H1 (cell line): ENCODE data around the gene AGFG1. TPM values are rescaled to one million over a fixed set of nuclear protein-coding genes. Genes with fewer than 3 reads are reported as not detected.

Experiments used
- CTCF ChIA-PET: fragments of 300-600 bp; sonication (Branson Sonifier 250); formaldehyde crosslinking; loops from one replicate; lab custom pipeline; 2021; ENCODE audit not compliant: partially characterized antibody; lab: Charles Lee
- POLR2A ChIA-PET: fragments of 300-600 bp; sonication (Branson Sonifier 250); formaldehyde crosslinking; loops from one replicate; lab custom pipeline; 2021; ENCODE audit warnings: inconsistent platforms; ENCODE audit not compliant: partially characterized antibody; lab: Charles Lee
- DNase-seq, 2 experiments: peaks; one replicate each; pipeline versions ENCODE4 v3.0.0 to v3.0.0-alpha.2; 2010 to 2022; ENCODE audit warnings: low spot score in 2 of 2, low read depth in 1 of 2, mixed read lengths in 1 of 2
- FAIRE-seq: peaks from 2 replicates; lab custom pipeline; 2011; peaks lifted over from hg19 to GRCh38; lab: Jason Lieb, UNC
- H2AFZ ChIP-seq: 2 replicates; pipeline ENCODE4 v1.8.1; 2012; ENCODE audit warnings: low read length, inconsistent platforms
- H2AK5ac ChIP-seq: 2 replicates; pipeline ENCODE4 v1.6.1; 2013; ENCODE audit warnings: low read depth, low read length
- H2BK120ac ChIP-seq: replicated peaks from 2 replicates; pipeline ENCODE3; 2013; ENCODE audit warnings: low read depth, low read length, inconsistent platforms
- H2BK12ac ChIP-seq: 2 replicates; pipeline ENCODE4 v1.6.1; 2013; ENCODE audit warnings: low read depth, low read length
- H2BK15ac ChIP-seq: 2 replicates; pipeline ENCODE4 v1.6.1; 2013; ENCODE audit warnings: low read length
- H2BK20ac ChIP-seq: 2 replicates; pipeline ENCODE4 v1.6.1; 2013; ENCODE audit warnings: low read length
- H2BK5ac ChIP-seq: 2 replicates; pipeline ENCODE4 v1.6.1; 2013; ENCODE audit warnings: low read depth, low read length
- H3K14ac ChIP-seq: 2 replicates; pipeline ENCODE4 v1.6.1; 2013; ENCODE audit warnings: inconsistent platforms; ENCODE audit not compliant: insufficient read length
- H3K18ac ChIP-seq: 2 replicates; pipeline ENCODE4 v1.6.1; 2013; ENCODE audit warnings: low read length; ENCODE audit errors: extremely low read depth
- H3K23ac ChIP-seq: 2 replicates; pipeline ENCODE4 v1.6.1; 2013; ENCODE audit warnings: inconsistent platforms; ENCODE audit not compliant: insufficient read length
- H3K23me2 ChIP-seq: 2 replicates; pipeline ENCODE4 v1.6.1; 2013; ENCODE audit warnings: low read depth, low read length
- H3K27ac ChIP-seq: 2 replicates; pipeline ENCODE4 v1.6.1; 2011; ENCODE audit warnings: low read depth, low read length, inconsistent platforms
- H3K27me3 ChIP-seq, 4 experiments: replicated peaks in 1 of 4; 1 replicate in 1 of 4; 2 replicates in 3 of 4; pipeline versions ENCODE4 v1.6.1 to v1.8.1; 2011 to 2013; ENCODE audit warnings: low read length in 3 of 4, mild to moderate bottlenecking in 3 of 4, inconsistent platforms in 2 of 4, mixed read lengths in 2 of 4, moderate library complexity in 1 of 4; ENCODE audit not compliant: control insufficient read depth in 3 of 4, insufficient read depth in 3 of 4; ENCODE audit errors: extremely low read depth in 1 of 4
- H3K36me3 ChIP-seq, 4 experiments: 2 replicates each; pipeline versions ENCODE4 v1.6.1 to v1.8.1; 2011 to 2013; ENCODE audit warnings: mild to moderate bottlenecking in 4 of 4, low read length in 3 of 4, moderate library complexity in 2 of 4, control low read depth in 1 of 4, inconsistent platforms in 1 of 4; ENCODE audit not compliant: insufficient read depth in 4 of 4, control insufficient read depth in 2 of 4
- H3K4ac ChIP-seq: replicated peaks from 2 replicates; pipeline ENCODE3; 2013; ENCODE audit warnings: low read length, low read depth, mixed read lengths, inconsistent platforms; ENCODE audit not compliant: insufficient read length
- H3K4me1 ChIP-seq, 4 experiments: replicated peaks in 1 of 4; 1 replicate in 1 of 4; 2 replicates in 3 of 4; pipeline versions ENCODE4 v1.6.1 to v1.8.1; 2011 to 2013; ENCODE audit warnings: low read length in 3 of 4, inconsistent platforms in 2 of 4, mixed read lengths in 1 of 4; ENCODE audit not compliant: insufficient read depth in 4 of 4, control insufficient read depth in 3 of 4
- H3K4me2 ChIP-seq, 2 experiments: 2 replicates each; pipeline versions ENCODE4 v1.6.1 to v1.8.1; 2011 to 2013; ENCODE audit warnings: low read depth in 2 of 2, low read length in 2 of 2, control low read depth in 1 of 2, inconsistent platforms in 1 of 2, mild to moderate bottlenecking in 1 of 2; ENCODE audit not compliant: insufficient read depth in 1 of 2
- H3K4me3 ChIP-seq, 4 experiments: fragments of 200-600, 300-600 bp in 1 of 4; sonication (generic), shearing (Covaris generic), sonication (Bioruptor Twin) in 1 of 4; 2 replicates each; pipeline versions ENCODE4 v1.5.1 to v1.8.1; 2011 to 2016; ENCODE audit warnings: low read length in 4 of 4, low read depth in 3 of 4, control low read depth in 2 of 4, inconsistent platforms in 2 of 4, mild to moderate bottlenecking in 2 of 4, mixed read lengths in 1 of 4, moderate library complexity in 1 of 4; ENCODE audit not compliant: insufficient read depth in 2 of 4; ENCODE audit errors: extremely low read depth in 1 of 4
- H3K56ac ChIP-seq: replicated peaks from 2 replicates; pipeline ENCODE3; 2013; ENCODE audit warnings: low read depth, mild to moderate bottlenecking, mixed read lengths, low read length, inconsistent platforms; ENCODE audit not compliant: insufficient read length
- H3K79me1 ChIP-seq: 2 replicates; pipeline ENCODE4 v1.6.1; 2013; ENCODE audit warnings: low read depth, low read length, control low read depth
- H3K79me2 ChIP-seq, 2 experiments: 2 replicates each; pipeline versions ENCODE4 v1.6.1 to v1.8.1; 2012 to 2013; ENCODE audit warnings: low read length in 2 of 2, mild to moderate bottlenecking in 2 of 2, inconsistent platforms in 1 of 2; ENCODE audit not compliant: insufficient read depth in 2 of 2, control insufficient read depth in 1 of 2
- H3K9ac ChIP-seq, 4 experiments: replicated peaks in 1 of 4; 1 replicate in 1 of 4; 2 replicates in 3 of 4; pipeline versions ENCODE4 v1.6.1 to v1.8.1; 2011 to 2013; ENCODE audit warnings: low read depth in 3 of 4, low read length in 3 of 4, control low read depth in 2 of 4, mild to moderate bottlenecking in 2 of 4, moderate library complexity in 2 of 4, inconsistent platforms in 1 of 4; ENCODE audit errors: extremely low read depth in 1 of 4
- H3K9me3 ChIP-seq, 2 experiments: 2 replicates each; pipeline versions ENCODE4 v1.6.1 to v1.8.1; 2012 to 2013; ENCODE audit warnings: mild to moderate bottlenecking in 2 of 2, moderate library complexity in 2 of 2, control low read depth in 1 of 2, inconsistent platforms in 1 of 2, low read depth in 1 of 2, low read length in 1 of 2, mixed read lengths in 1 of 2; ENCODE audit not compliant: insufficient read depth in 2 of 2
- H4K20me1 ChIP-seq, 2 experiments: replicated peaks in 1 of 2; 2 replicates each; pipeline versions ENCODE3 to v1.8.1; 2011 to 2013; ENCODE audit warnings: inconsistent platforms in 2 of 2, low read length in 2 of 2, mild to moderate bottlenecking in 1 of 2; ENCODE audit not compliant: insufficient read depth in 2 of 2, control insufficient read depth in 1 of 2
- H4K5ac ChIP-seq: 2 replicates; pipeline ENCODE4 v1.6.1; 2013; ENCODE audit warnings: low read length, low read depth, mixed read lengths, inconsistent platforms; ENCODE audit not compliant: insufficient read length
- H4K8ac ChIP-seq: 2 replicates; pipeline ENCODE4 v1.8.0; 2013; ENCODE audit warnings: mild to moderate bottlenecking, moderate library complexity, low read length, inconsistent platforms; ENCODE audit not compliant: insufficient read depth; ENCODE audit errors: extremely low read depth
- H4K91ac ChIP-seq: replicated peaks from 2 replicates; pipeline ENCODE3; 2013; ENCODE audit warnings: low read length, mixed read lengths, inconsistent platforms; ENCODE audit not compliant: insufficient read length
- TBP ChIP-seq: IDR thresholded peaks from 2 replicates; pipeline ENCODE4 v1.6.1; 2011; ENCODE audit warnings: low read depth, low read length, improper control_type of control experiment
- WGBS, 2 experiments: shearing (Covaris generic) in 1 of 2; methylation state at CpG; one replicate each; pipeline versions ENCODE4 v1.1.6 to v1.1.7; 2013 to 2015; ENCODE audit warnings: low lambda C conversion rate in 2 of 2, mixed read lengths in 2 of 2, inconsistent platforms in 1 of 2, low coverage in 1 of 2, missing lambda C conversion rate in 1 of 2; ENCODE audit not compliant: insufficient replicate concordance in 2 of 2, insufficient coverage in 1 of 2, insufficient read length in 1 of 2; ENCODE audit errors: extremely low coverage in 1 of 2, missing lambda C conversion rate in 1 of 2; 5-methylcytosine and 5-hydroxymethylcytosine counted together
- polyA plus RNA-seq, 7 experiments: library from polyadenylated mRNA; depleted of rRNA in 3 of 7; stranded (reverse) in 5 of 7; unstranded in 2 of 7; fragments of >200 nt in 5 of 7; fragments of 200-250 nt in 2 of 7; gene quantifications; 1 replicate in 5 of 7; 2 replicates in 1 of 7; 4 replicates in 1 of 7; pipeline versions ENCODE4 v1.2.1 to v1.2.3, GENCODE V29; 2011 to 2013; ENCODE audit warnings: missing spikeins in 2 of 7, mixed read lengths in 2 of 7
- total RNA-seq: library from RNA; stranded (reverse); fragmentation: NEBNext Ultra II Directional; extraction: Animal tissue kit (Norgen Biotek cat#: 25700); gene quantifications from 2 replicates; pipeline ENCODE4 v1.2.1, GENCODE V29; 2021
- TF ChIP-seq, protein P1 (sequence below), 3 experiments: IDR thresholded peaks; 1 replicate in 2 of 3; 2 replicates in 1 of 3; pipeline versions ENCODE4 v1.5.1 to v1.6.1; 2011; ENCODE audit warnings: low read length in 3 of 3, mild to moderate bottlenecking in 3 of 3, inconsistent platforms in 2 of 3, low read depth in 1 of 3, moderate library complexity in 1 of 3; ENCODE audit not compliant: insufficient read depth in 1 of 3; ENCODE audit errors: control extremely low read depth in 1 of 3

The AGFG1 gene
- total and polyA plus RNA-seq, 2 of the 8 experiments (the other 6 are each of a cell fraction or from before 2014, with no cell fraction given): 102 to 147 TPM

DNA sequence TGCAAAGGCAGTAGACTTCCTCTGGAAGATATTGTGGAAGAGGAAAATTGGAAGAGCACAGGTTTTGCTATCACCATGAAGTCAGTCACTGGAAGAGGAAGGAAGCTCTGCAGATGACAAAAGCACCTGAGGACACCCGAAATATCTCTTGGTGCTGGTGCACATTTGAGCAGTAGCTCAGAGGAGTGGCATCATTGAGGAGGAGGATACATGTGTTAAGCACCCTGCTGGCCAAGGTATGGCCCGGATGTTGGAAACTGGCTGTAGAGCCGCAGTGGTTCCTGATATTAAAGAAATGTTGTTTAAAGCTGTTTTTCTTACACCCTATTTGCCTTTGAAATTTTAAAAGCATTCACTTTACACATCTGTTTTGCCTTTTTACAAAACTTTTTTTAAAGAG, 94.1 kb downstream of the AGFG1 start:
- FAIRE-seq: no peak
- WGBS, 2 experiments: 75% methylated on average over 3 of the region's 3 CpGs; no CpG with 5 or more reads in 1 of the 2 experiments
- Histone ChIP-seq H3K4ac (no peak overlapping the region), H4K5ac (no peak overlapping the region), H3K9me3 (no peaks in the 10 kb centered on the region), H4K8ac (no peak overlapping the region), H3K27me3 (no peaks in the 10 kb centered on the region), H3K79me2 (no peaks in the 10 kb centered on the region), H2BK20ac (no peak overlapping the region), H2BK15ac (no peak overlapping the region), H3K27ac (no peak overlapping the region), H3K36me3 (no peaks in the 10 kb centered on the region), H3K23me2 (no peaks in the 10 kb centered on the region), H3K56ac (no peak overlapping the region), H2AK5ac (no peak overlapping the region), H3K23ac (no peak overlapping the region), H2BK120ac (no peak overlapping the region), H3K4me3 (no peak overlapping the region), H4K91ac (no peak overlapping the region), H3K9ac (no peak overlapping the region), H3K4me2 (no peak overlapping the region), H2BK5ac (no peak overlapping the region), H3K14ac (no peak overlapping the region), H3K4me1 (no peaks in the 10 kb centered on the region), H2BK12ac (no peak overlapping the region), H2AFZ (no peak overlapping the region), H3K18ac (no peak overlapping the region), H3K79me1 (no peaks in the 10 kb centered on the region), H4K20me1 (no peaks in the 10 kb centered on the region)
- ChIA-PET POLR2A (interaction anchor here (0.8 to 2.2 kb wide), 3 partner anchors 10 to 93 kb away, joined by 3 to 8 read pairs (median 4); no protein-coding TSS in a partner anchor), CTCF (interaction anchor here (0.7 to 2.3 kb wide), 4 partner anchors 11 to 200 kb away, joined by 3 to 6 read pairs (median 3); no protein-coding TSS in a partner anchor)
- no peak for DNase-seq
- TF ChIP-seq, protein P1, sequence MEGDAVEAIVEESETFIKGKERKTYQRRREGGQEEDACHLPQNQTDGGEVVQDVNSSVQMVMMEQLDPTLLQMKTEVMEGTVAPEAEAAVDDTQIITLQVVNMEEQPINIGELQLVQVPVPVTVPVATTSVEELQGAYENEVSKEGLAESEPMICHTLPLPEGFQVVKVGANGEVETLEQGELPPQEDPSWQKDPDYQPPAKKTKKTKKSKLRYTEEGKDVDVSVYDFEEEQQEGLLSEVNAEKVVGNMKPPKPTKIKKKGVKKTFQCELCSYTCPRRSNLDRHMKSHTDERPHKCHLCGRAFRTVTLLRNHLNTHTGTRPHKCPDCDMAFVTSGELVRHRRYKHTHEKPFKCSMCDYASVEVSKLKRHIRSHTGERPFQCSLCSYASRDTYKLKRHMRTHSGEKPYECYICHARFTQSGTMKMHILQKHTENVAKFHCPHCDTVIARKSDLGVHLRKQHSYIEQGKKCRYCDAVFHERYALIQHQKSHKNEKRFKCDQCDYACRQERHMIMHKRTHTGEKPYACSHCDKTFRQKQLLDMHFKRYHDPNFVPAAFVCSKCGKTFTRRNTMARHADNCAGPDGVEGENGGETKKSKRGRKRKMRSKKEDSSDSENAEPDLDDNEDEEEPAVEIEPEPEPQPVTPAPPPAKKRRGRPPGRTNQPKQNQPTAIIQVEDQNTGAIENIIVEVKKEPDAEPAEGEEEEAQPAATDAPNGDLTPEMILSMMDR (IDR thresholded peaks at IDR 0.05; ENCODE audit: control extremely low read depth in 1 of 3, insufficient read depth in 1 of 3, low read depth in 1 of 3, low read length in 3 of 3): no peak
- TF ChIP-seq TBP: no peak
